HuH-7 (cell line): Measurements from ENCODE around the gene OR4K1.
"Not testable (repeated sequence)": the region's sequence is repeated elsewhere in the genome, so short reads cannot be mapped to it uniquely, and the experiment has no call there.

ENCODE experiments used
- DNase-seq: peaks from one replicate; pipeline ENCODE4 v3.0.0; 2011; ENCODE audit warnings: low spot score

The OR4K1 gene

GRCh38 chr14:19930617-19931016, at the start of gene OR4K1:
Gene OR4K1 (plus strand): TSS chr14:19930917. CDS start chr14:19935667, 4,750 bp downstream.
- DNase-seq = no peak

- no peak for DNase-seq
These were observed 35.4 kb upstream of the OR4K1 start for GRCh38 chr14:19895282-19895681.

- DNase-seq = no peak
These were observed 29.7 kb upstream of the OR4K1 start for GRCh38 chr14:19900999-19901398.

GRCh38 chr14:19902409-19902808, 28.3 kb upstream of the OR4K1 start:
- no peak for DNase-seq

GRCh38 chr14:19906665-19907064, 24.1 kb upstream of the OR4K1 start:
- DNase-seq = no peak

GRCh38 chr14:19911114-19911513, 19.6 kb upstream of the OR4K1 start:
- no peak for DNase-seq

- DNase-seq = no peak
These were observed 13.5 kb upstream of the OR4K1 start for GRCh38 chr14:19917243-19917642.

- DNase-seq = peak; percentile 11
These were observed 12.7 kb upstream of the OR4K1 start for GRCh38 chr14:19917955-19918518.

- DNase-seq = no peak
These were observed 12.0 kb upstream of the OR4K1 start for GRCh38 chr14:19918553-19919264.

GRCh38 chr14:19920021-19920657, 10.6 kb upstream of the OR4K1 start, which contains the start of gene OR4K5:
Gene OR4K5 (plus strand): TSS chr14:19920607. CDS start chr14:19920607, 0 bp downstream.
- no peak for DNase-seq

- no peak for DNase-seq
These were observed 11.0 kb downstream of the OR4K1 start for GRCh38 chr14:19941668-19942067.

- DNase-seq = peak; percentile 1
These were observed 16.8 kb downstream of the OR4K1 start for GRCh38 chr14:19947413-19948090.

GRCh38 chr14:19949218-19949617, 18.5 kb downstream of the OR4K1 start:
- no peak for DNase-seq

- DNase-seq = not testable (repeated sequence)
These were observed 39.0 kb downstream of the OR4K1 start for GRCh38 chr14:19969735-19970134.

GRCh38 chr14:19974844-19975243, 44.1 kb downstream of the OR4K1 start:
- no peak for DNase-seq

GRCh38 chr14:19975291-19975690, 44.6 kb downstream of the OR4K1 start, which contains the start of gene OR4K15:
Gene OR4K15 (plus strand): TSS chr14:19975591. CDS start chr14:19975591, 0 bp downstream.
- no peak for DNase-seq
